Measurements from ENCODE around the gene WDPCP.

DNA sequence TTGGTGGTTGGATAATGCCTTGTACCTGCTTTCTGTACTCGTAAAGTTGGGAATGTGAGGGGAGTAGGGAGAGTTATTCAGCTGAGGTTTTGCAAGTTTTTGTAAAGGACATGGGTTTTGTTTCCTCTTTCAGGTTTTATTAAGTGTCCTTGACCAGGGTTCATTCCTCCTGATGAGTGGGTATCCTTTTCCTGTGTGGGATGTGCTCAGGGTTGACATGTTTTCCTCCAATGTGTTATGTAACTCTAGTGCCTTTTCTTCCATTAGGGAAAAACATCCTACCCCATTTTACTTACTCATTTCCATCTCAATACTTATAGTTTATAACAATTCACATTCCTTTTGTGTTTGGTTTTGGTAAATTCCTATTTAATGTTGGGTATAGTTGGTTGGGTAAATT, 489.2 kb downstream of the WDPCP start:
- TF ChIP-seq, protein P1, sequence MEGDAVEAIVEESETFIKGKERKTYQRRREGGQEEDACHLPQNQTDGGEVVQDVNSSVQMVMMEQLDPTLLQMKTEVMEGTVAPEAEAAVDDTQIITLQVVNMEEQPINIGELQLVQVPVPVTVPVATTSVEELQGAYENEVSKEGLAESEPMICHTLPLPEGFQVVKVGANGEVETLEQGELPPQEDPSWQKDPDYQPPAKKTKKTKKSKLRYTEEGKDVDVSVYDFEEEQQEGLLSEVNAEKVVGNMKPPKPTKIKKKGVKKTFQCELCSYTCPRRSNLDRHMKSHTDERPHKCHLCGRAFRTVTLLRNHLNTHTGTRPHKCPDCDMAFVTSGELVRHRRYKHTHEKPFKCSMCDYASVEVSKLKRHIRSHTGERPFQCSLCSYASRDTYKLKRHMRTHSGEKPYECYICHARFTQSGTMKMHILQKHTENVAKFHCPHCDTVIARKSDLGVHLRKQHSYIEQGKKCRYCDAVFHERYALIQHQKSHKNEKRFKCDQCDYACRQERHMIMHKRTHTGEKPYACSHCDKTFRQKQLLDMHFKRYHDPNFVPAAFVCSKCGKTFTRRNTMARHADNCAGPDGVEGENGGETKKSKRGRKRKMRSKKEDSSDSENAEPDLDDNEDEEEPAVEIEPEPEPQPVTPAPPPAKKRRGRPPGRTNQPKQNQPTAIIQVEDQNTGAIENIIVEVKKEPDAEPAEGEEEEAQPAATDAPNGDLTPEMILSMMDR (conservative IDR thresholded peaks at IDR 0.05), result no peak
- no peak for TF ChIP-seq ZFX (IDR thresholded peaks at IDR 0.05)
